ENCODE data around the gene C8G.

C8G gene

DNA sequence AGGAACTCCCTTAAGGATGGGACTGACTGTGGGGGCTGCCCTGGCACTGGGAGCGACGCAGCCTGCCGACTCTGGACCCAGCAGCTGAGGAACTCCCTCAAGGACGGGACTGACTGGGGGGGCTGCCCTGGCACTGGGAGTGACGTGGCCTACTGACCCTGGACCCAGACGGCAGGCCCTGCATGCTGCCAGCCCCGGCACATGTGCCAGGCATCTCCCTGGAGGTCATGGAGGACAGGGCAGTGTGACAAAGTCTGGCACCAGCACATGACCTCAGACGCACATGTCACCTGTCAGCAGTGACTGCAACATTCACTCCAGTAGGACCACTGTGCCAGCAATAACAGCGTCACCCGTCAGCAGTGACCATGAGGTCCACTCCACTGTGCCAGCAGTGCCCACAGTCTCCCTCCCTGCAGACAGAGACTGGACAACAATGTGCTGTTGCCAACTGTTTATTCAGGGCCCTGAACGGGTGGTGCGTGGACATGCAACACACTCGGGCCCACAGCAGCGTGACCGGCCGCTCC lies 5.0 kb upstream of the C8G start:
- Histone ChIP-seq H3K36me3 (ENCODE audit: insufficient read depth) (peaks cover 3% of the 10 kb centered on the region; the same call in 1 of the 2 replicates), H3K4me1 (ENCODE audit: low read depth, poor library complexity, severe bottlenecking) (peaks cover 4% of the 10 kb centered on the region), H3K4me3 (IDR thresholded peaks at IDR 0.05; ENCODE audit: insufficient read depth, low read depth, low read length) (no peak overlapping the region), H2AFZ (ENCODE audit: low read depth) (no peak overlapping the region), H3K79me2 (ENCODE audit: insufficient read depth, low read depth) (peaks cover 18% of the 10 kb centered on the region; the same call in 1 of the 2 replicates), H3K27ac (no peak overlapping the region), H4K20me1 (ENCODE audit: insufficient read depth) (no peaks in the 10 kb centered on the region), H3K27me3 (ENCODE audit: insufficient read depth, low read depth) (no peaks in the 10 kb centered on the region), H3K9ac (no peak overlapping the region), H3K4me2 (no peak overlapping the region)
- TF ChIP-seq, protein P1, sequence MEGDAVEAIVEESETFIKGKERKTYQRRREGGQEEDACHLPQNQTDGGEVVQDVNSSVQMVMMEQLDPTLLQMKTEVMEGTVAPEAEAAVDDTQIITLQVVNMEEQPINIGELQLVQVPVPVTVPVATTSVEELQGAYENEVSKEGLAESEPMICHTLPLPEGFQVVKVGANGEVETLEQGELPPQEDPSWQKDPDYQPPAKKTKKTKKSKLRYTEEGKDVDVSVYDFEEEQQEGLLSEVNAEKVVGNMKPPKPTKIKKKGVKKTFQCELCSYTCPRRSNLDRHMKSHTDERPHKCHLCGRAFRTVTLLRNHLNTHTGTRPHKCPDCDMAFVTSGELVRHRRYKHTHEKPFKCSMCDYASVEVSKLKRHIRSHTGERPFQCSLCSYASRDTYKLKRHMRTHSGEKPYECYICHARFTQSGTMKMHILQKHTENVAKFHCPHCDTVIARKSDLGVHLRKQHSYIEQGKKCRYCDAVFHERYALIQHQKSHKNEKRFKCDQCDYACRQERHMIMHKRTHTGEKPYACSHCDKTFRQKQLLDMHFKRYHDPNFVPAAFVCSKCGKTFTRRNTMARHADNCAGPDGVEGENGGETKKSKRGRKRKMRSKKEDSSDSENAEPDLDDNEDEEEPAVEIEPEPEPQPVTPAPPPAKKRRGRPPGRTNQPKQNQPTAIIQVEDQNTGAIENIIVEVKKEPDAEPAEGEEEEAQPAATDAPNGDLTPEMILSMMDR (conservative IDR thresholded peaks at IDR 0.05; ENCODE audit: low read depth, low read length), result no peak

DNA sequence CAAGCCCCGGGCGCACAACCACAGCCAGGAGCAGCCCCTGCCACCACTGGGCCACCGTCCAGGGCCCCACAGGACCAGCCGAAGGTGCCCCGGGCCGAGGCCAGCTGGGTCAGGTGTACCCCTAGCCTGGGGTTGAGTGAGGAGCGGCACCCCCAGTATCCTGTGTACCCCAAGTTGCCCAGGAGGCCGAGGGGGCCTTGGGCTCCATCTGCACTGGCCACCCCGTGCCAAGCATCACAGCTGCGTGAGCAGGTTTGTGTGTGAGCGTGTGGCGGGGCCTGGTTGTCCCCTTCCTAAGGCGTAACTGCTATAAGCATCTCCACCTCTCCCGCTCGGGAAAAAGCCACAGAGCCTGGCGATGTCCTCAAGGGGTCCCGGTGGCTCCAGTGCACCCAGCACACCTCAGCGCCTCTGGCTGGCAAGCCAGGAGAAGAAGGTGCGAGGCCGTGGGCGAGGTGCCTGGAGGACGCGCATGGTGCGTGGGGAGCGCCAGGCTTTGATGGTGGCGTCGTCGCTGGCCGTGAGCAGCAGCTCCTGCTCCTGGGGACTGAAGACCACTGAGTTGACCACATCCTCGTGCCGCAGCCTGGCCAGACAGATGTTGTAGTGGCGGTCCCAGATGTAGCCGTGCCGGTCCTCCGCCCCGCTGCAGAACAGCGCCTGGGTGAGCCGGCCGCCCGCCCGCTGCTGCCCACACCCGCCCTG lies 4.4 kb upstream of the C8G start:
- Histone ChIP-seq H3K27ac (no peak overlapping the region), H3K4me1 (ENCODE audit: low read depth, poor library complexity, severe bottlenecking) (peaks cover 6% of the 10 kb centered on the region), H3K9ac (no peak overlapping the region), H3K4me2 (no peak overlapping the region), H4K20me1 (ENCODE audit: insufficient read depth) (no peaks in the 10 kb centered on the region), H3K4me3 (IDR thresholded peaks at IDR 0.05; ENCODE audit: insufficient read depth, low read depth, low read length) (no peak overlapping the region), H2AFZ (ENCODE audit: low read depth) (no peak overlapping the region), H3K27me3 (ENCODE audit: insufficient read depth, low read depth) (no peaks in the 10 kb centered on the region), H3K79me2 (ENCODE audit: insufficient read depth, low read depth) (peaks cover 18% of the 10 kb centered on the region; the same call in 1 of the 2 replicates), H3K36me3 (ENCODE audit: insufficient read depth) (peaks cover 3% of the 10 kb centered on the region; the same call in 1 of the 2 replicates)
- TF ChIP-seq, protein P1 (conservative IDR thresholded peaks at IDR 0.05; ENCODE audit: low read depth, low read length), result no peak

DNA sequence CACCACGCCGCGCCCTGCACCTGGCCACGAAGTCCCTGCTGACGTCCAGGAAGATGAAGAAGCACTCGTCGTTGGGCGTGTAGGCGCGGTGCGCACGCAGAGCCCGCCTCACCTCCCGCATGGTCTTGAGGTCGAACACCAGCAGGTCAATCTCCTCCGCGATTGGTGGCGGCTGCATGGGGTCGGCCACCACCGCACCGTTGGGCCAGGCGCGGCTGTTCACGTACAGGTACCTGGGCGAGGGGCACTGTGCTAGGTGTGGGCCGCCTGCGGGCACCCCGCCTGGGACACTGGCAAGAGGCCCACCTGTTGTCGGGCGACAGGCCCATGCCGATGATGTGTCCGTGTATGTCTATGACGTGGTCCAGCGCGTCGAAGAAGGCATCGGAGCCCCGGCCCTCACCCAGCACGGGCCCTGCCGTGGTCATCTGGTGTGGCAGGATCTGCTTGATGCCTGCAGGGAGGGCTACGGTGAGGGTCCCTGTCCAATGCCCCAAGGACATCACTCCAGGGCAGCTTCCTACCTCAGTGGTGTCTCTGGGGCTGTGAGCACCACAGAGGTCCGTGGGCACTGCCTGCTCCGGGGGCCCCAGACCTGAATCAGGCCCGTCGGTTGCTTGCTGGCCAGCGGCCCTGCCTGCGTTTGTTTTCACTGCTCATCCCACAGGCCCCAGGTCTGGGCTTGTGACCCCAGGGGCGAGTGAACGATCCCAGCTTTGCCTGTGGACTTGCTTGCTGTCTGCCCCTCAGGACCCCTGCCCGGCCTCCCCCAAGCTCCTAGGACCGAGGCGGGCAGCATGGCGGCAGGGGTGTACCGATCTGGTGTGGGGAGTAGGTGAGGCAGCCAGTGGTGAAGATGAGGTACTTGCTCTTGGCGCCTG lies 3.6 kb upstream of the C8G start:
- Histone ChIP-seq H3K4me1 (ENCODE audit: low read depth, poor library complexity, severe bottlenecking) (peaks cover 6% of the 10 kb centered on the region), H2AFZ (ENCODE audit: low read depth) (no peak overlapping the region), H3K36me3 (ENCODE audit: insufficient read depth) (peaks cover 3% of the 10 kb centered on the region; the same call in 1 of the 2 replicates), H3K4me3 (IDR thresholded peaks at IDR 0.05; ENCODE audit: insufficient read depth, low read depth, low read length) (no peak overlapping the region), H3K27ac (no peak overlapping the region), H3K79me2 (ENCODE audit: insufficient read depth, low read depth) (peaks cover 18% of the 10 kb centered on the region; the same call in 1 of the 2 replicates), H4K20me1 (ENCODE audit: insufficient read depth) (no peaks in the 10 kb centered on the region), H3K9ac (no peak overlapping the region), H3K4me2 (no peak overlapping the region), H3K27me3 (ENCODE audit: insufficient read depth, low read depth) (no peaks in the 10 kb centered on the region)
- TF ChIP-seq, protein P1 (conservative IDR thresholded peaks at IDR 0.05; ENCODE audit: low read depth, low read length), result no peak

DNA sequence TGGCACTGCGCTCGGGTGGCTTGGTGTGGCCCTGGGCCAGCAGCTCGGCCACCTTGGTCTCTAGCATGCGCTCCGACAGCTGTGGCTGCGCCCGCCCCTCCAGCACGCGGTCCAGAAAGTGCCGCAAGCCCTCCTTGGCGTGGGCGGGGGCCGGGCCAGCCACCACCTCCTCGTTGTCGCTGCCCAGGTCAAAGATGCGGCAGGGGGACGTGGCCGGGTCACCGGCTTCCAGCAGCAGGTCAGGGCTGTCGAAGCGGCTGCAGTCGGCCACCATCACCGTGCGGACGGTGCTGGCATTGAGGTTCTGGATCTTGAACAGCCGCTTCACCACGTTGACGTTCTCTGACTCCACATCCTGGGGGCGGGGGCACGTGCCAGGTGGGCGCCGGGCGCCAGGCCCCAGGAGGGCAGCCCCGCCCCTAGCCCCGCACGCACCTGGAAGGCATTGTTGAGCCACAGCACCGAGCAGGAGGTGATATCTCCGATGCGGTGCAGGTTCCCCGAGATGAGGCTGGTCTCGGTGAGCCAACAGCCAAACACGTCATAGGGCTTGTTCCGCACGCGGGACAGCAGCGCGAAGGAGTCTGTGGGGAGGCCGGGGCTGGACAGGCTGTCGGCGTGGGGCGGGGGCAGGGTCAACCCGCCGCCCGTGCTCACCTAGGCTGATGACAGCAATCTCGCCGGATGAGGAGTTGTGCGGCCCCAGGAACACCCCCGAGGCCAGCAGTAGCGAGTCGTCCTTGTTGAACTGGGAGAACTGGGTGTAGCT lies 2.7 kb upstream of the C8G start:
- Histone ChIP-seq H3K27me3 (ENCODE audit: insufficient read depth, low read depth) (no peaks in the 10 kb centered on the region), H3K4me2 (no peak overlapping the region), H3K4me3 (IDR thresholded peaks at IDR 0.05; ENCODE audit: insufficient read depth, low read depth, low read length) (no peak overlapping the region), H3K4me1 (ENCODE audit: low read depth, poor library complexity, severe bottlenecking) (peaks cover 6% of the 10 kb centered on the region), H3K36me3 (ENCODE audit: insufficient read depth) (peaks cover 3% of the 10 kb centered on the region; the same call in 1 of the 2 replicates), H3K9ac (no peak overlapping the region), H3K79me2 (ENCODE audit: insufficient read depth, low read depth) (peaks cover 18% of the 10 kb centered on the region; the same call in 1 of the 2 replicates), H3K27ac (no peak overlapping the region), H4K20me1 (ENCODE audit: insufficient read depth) (no peaks in the 10 kb centered on the region), H2AFZ (ENCODE audit: low read depth) (no peak overlapping the region)
- TF ChIP-seq, protein P1 (conservative IDR thresholded peaks at IDR 0.05; ENCODE audit: low read depth, low read length), result no peak
